HG02885 (cell line): Measurements from ENCODE around the gene C11orf65.

Source experiments
- ATAC-seq: cut with Tn5 transposase; IDR thresholded peaks from one replicate; pipeline ENCODE4 v1.9.1; 2021; ENCODE audit warnings: mild to moderate bottlenecking; ENCODE audit not compliant: unreplicated experiment, poor library complexity

The C11orf65 gene, protein sequence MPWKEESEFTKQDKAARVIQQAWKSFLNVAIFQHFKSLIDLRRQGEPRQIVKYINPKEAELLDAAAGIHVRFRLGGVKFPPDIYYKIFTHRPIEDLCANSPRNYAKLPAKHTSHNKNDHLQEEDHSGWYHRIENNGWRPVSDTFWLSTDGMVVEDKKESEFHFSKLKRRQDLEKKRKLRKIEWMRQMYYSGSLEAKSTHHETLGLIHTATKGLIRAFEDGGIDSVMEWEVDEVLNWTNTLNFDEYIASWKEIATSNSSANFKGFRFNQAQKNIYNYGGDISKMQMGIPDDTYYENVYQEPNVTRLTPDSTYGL

DNA sequence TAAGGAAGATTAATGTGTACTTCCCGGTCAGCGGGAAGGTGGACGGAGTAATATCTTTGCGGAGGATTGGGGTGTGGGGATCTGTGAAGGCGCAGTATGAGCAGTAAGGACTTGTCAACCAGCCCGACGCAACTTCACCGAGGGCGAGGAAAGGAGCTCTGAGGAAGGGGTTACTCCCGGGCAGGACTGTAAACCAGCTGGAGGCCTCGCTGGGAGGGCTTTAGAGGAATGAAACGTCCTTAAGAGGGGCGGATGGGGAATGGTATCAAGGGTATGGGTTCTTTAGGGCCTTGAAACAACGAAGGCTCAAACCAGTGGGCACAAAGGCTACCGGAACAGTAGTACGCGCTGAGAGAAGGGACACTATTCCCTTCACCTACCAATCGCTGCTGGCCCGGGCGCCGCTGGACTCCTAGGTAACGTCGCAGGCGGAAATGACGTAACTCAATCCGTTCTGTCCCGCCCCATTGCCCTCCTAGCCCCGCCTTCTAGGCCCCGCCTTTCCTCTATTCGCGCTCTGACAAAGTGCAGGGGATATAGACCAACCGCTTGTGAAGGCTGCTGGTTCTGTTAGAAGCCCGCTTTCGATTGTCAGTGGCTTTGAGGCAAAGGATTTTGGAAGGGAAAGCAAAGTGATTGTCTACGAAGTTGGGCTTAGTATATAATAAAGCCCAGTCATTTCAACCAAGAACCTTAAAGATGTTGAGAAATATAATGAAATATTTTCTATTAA lies at the start of gene C11orf65:
Gene C11orf65, minus strand, starts transcription at position 439 of the 733 bp plus-strand sequence. CDS start 5,970 bp downstream, outside the sequence.
- ATAC-seq = peak; percentile 98

GRCh38 chr11:108516125-108516524 lies 48.8 kb upstream of the C11orf65 start:
- no peak for ATAC-seq

DNA sequence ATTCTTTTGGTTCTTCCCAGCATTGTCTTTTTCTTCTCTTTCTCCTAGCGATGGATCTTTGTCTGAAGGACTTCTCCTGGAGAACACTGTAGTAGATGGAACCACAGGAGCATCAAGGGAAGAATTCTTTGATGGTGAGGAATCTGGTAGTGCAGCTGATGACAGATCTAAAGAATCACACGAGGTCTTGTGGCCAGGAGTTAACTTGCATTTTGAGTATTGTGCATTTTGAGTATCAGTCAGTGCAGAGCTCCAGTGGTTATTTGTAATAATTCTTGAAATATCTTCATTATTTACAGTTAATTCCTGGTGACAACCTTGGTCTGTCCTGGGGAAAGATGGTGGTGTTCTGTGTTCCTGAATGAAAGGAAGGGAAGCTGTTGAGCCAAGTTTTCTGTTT lies 45.4 kb upstream of the C11orf65 start:
- ATAC-seq = no peak

DNA sequence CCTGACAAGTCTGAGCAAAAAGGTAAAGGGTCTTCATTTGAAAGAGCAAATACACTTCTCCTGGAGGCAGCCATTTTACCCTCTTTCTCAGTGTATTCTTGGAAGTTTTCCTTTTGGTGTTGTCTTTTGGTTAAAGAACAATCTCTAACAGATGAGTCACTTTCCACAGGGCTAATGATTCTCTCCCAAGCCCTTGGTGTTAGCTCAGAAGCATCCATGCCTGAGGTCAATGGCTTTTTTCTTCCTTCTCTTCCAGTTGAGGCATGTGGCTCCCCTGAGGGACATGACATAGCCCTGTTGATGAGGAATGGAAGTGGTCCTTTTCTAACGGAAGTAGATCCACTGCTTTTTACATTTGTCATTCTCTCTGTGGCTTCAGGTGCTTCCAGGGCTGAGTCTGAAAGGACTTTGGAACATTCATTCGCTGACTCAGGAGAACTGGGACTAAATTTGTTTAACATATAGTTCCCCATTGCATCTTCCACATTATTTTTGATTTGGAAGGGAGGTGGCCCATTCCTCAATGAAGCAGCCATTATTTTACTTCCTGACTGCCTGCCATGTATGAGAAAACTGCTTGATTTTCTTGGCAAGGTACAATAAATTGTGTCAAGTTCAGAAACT lies 44.6 kb upstream of the C11orf65 start:
- no peak for ATAC-seq

GRCh38 chr11:108508653-108509593 lies 41.6 kb upstream of the C11orf65 start:
- no peak for ATAC-seq

DNA sequence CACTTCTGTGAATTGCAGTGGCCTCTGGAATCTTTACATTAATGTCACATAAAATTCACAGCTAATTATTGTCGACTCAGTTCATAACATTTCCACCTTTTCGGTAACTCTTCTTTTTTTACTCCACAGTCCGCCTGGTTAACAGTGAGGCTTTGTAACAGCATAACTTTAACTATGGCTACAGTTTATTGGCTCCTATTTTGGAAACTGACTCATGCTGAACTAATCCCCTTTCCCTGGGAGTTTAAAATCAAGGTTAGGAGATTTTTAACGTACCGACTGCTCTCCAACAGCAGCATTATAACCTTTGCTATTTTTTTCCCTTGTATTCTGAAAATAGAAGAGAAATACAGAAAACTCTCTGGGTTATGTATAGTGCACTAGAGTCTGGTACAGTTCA lies 34.1 kb upstream of the C11orf65 start:
- ATAC-seq = no peak

DNA sequence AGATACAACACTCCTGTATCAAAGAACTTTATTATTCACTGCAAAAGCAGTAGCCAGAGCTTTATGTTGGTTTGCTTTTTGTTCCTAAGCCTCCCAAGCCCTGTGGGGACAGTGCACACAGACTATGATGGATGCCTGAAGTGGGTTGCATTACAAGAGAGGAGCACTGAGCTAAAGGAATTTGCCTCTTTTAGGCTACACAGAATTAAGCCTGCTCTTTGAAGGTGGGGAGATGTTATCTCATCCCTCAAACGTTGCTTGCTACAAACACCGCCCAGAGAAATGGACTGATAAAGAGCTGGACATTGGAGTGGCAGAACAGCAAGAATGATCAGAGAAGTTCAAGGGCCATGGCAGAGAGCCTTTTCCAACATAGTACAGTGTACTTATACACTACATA lies 33.4 kb upstream of the C11orf65 start:
- no peak for ATAC-seq

GRCh38 chr11:108500169-108500568 lies 32.8 kb upstream of the C11orf65 start:
- no peak for ATAC-seq

DNA sequence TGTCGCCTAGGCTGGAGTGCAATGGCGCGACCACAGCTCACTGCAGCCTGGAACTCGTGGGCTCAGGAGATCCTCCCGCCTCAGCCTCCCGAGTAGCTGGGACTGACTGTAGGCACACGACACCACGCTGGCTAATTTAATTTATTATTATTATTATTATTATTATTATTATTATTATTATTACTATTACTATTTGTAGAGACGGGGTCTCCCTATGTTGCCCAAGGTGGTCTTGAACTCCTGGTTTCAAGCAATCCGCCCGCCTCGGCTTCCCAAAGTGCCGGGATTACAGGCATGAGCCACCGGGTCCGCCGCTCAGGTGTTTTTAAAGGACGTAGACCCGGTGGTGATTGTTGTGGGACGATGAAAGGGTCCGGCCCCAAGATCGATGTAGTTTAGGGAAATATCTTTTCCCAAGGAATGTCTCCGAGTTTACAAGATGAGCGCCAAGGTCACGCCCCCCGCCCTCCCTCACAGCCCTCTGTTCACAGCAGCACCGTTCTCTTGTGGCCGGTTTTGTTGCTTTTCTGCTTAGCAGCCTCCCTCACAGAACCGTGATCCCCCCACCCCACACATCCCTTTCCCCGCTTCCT lies 31.6 kb upstream of the C11orf65 start:
- ATAC-seq = no peak

DNA sequence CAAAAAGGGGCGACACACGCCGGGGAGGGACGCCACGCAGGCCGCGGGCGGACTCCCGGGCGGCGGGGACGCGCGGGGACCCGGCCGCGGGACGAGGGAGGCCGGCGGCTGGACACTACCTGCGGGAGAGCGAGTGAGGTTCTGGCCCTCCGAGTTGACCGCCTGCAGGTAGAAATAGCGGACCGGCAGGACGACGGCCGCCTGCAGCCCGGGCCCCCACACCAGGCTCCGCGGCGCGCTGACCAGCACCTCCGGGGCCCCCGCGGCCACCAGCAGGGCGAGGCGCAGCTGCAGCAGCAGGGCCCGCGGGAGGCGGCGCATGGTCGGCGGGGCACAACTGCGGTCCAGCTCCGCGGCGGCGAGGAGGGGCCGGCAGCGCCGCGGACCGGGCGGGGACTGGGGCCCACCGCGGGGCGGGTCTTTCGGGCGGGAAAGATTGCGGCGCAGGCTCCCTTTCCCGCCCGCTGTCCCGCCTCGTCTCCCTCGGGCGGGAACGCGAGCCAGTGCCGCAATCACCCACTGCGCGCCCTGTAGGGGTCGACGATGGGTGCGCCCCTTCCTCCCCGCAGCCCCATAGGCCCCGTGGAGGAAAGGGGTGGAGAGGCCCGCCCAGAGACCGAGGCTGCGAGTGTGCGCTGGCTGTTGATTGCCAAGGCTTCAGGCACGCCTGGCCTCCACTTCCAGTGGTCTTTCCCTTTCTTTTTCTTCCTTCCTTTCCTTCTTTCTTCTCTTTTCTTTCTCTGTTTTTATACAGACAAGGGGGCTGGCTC lies 30.9 kb upstream of the C11orf65 start, which contains the start of gene POGLUT3:
Gene POGLUT3, minus strand, starts transcription at position 339 of the 770 bp plus-strand sequence. Its CDS starts 18 bp downstream, at position 321.
- ATAC-seq = peak; percentile 67

GRCh38 chr11:108497317-108498045 lies 30.2 kb upstream of the C11orf65 start:
- peak; percentile 58 for ATAC-seq

DNA sequence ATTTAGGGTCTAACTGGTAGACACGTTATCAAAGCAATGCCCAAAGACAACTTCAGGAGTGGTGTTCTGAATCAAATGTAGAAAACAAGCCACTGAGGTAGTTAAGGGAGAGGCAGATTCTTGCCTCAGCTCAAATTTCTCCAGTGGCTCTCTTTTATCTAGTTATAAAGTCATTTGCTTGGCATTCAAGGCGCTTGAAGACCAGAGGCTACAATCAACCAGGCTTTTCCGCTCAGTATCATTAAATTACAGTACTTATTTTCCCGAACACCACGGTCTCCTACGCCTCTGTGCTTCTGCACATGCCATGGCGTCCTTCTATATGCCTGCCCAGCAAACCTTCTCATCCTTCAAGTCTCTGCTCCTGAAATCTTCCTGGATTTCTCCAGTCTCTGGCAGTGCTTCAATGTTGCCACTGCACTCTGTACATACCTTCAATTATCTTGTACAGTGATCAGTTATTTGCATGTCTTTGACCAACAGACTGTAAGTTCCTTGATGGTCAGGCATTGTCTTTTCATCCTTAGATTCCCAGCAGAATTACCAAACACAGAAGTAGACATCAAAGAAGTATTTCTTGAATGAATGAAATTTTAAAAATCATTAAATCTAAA lies 29.4 kb upstream of the C11orf65 start:
- no peak for ATAC-seq

GRCh38 chr11:108495326-108495725 lies 28.0 kb upstream of the C11orf65 start:
- ATAC-seq = no peak

GRCh38 chr11:108494182-108494581 lies 26.9 kb upstream of the C11orf65 start:
- ATAC-seq = no peak

DNA sequence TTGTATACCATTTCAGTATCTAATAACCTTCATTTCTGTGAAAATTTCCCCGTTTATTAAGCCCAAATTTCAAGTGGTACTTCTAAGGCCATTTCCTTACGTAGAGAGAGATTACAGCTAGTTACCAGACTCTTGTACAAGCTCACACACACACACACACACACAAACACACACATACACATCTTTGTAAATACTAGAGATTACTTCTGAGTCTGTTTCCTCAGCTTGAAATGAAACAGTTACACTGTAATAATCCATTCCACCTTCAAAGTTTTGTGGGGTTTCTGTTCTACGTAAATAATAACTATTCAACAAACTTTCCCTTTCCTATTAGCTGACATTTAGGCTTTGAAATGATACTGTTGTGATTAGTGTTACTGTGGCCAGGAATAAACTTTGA lies 24.6 kb upstream of the C11orf65 start:
- ATAC-seq = no peak

DNA sequence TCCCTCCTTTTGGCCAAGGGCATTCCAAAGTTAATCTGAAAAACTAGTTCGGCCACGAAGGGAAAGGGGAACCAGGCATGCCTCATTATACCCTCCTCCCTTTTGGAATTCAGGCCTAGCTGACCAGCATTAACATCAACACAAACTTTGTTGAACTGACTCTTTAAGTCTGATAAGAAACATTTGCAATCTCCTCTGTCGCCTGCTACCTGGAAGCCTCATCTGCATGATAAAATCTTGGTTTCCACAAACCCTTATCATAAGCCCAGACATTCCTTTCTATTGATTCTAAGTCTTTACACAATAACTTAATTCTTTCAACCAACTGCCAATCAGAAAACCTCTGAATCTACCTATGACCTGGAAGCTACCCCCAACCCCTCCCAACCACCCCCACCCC lies 19.5 kb upstream of the C11orf65 start:
- no peak for ATAC-seq

- ATAC-seq = no peak
These were observed 19.0 kb upstream of the C11orf65 start for GRCh38 chr11:108486331-108486730.

DNA sequence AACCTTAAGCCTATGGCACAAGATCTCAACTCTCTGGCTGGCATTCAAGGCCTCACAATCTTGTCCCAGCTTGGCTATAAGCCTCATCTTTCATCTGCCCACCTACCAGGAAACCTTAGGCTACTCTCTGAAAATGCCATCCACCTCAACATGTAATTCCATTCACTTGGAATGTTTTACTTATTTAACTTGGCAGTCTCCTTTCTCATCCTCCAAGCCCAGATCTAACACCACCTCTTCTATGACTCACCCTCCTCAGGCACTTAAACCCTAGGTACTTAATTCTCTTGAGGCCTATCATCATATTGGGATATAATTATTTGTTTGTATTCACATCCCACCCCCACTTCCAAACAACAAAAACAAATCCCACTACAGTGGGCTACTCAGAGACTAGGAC lies 15.8 kb upstream of the C11orf65 start:
- ATAC-seq = no peak
